GM12801 (cell line): ENCODE data around the gene GRID2.

ENCODE experiments used
- CTCF ChIP-seq: IDR thresholded peaks from one replicate; pipeline ENCODE4 v1.5.1; 2011; ENCODE audit warnings: control low read depth; ENCODE audit not compliant: insufficient read length; ENCODE audit errors: extremely low read depth

GRID2 gene

GRCh38 chr4:93346840-93347239 lies 1043.1 kb downstream of the GRID2 start:
- TF ChIP-seq CTCF: no peak

- no peak for TF ChIP-seq CTCF
Observed at GRCh38 chr4:93348896-93349295, 1045.1 kb downstream of the GRID2 start.

- no peak for TF ChIP-seq CTCF
Observed at GRCh38 chr4:93351846-93352245, 1048.1 kb downstream of the GRID2 start.

GRCh38 chr4:93355411-93355810 lies 1051.6 kb downstream of the GRID2 start:
- TF ChIP-seq CTCF: no peak

- no peak for TF ChIP-seq CTCF
Observed at GRCh38 chr4:93359586-93359985, 1055.8 kb downstream of the GRID2 start.

GRCh38 chr4:93368968-93369367 lies 1065.2 kb downstream of the GRID2 start:
- no peak for TF ChIP-seq CTCF

GRCh38 chr4:93370256-93370655 lies 1066.5 kb downstream of the GRID2 start:
- no peak for TF ChIP-seq CTCF
